GM06990 (cell line): Measurements from ENCODE around the gene CARD16.

ENCODE experiments used
- DNase-seq: peaks from one replicate; pipeline ENCODE4 v3.0.0-alpha.2; 2011; ENCODE audit not compliant: insufficient read length; ENCODE audit errors: extremely low read depth
- H3K27me3 ChIP-seq: replicated peaks from 2 replicates; pipeline ENCODE4 v1.6.0; 2011; ENCODE audit warnings: low read length; ENCODE audit not compliant: control insufficient read depth, insufficient read depth
- H3K36me3 ChIP-seq: 2 replicates; pipeline ENCODE4 v1.5.1; 2011; ENCODE audit warnings: low read length; ENCODE audit not compliant: control insufficient read depth, insufficient read depth
- H3K4me3 ChIP-seq: replicated peaks from 2 replicates; pipeline ENCODE4 v1.5.1; 2011; ENCODE audit warnings: low read depth, mild to moderate bottlenecking, control low read depth, low read length
- TF ChIP-seq, protein P1 (sequence below): IDR thresholded peaks from 2 replicates; pipeline ENCODE4 v1.5.1; 2011; ENCODE audit warnings: low read length, control low read depth, mild to moderate bottlenecking, inconsistent platforms; ENCODE audit not compliant: insufficient read depth, poor library complexity, severe bottlenecking

CARD16 gene

DNA sequence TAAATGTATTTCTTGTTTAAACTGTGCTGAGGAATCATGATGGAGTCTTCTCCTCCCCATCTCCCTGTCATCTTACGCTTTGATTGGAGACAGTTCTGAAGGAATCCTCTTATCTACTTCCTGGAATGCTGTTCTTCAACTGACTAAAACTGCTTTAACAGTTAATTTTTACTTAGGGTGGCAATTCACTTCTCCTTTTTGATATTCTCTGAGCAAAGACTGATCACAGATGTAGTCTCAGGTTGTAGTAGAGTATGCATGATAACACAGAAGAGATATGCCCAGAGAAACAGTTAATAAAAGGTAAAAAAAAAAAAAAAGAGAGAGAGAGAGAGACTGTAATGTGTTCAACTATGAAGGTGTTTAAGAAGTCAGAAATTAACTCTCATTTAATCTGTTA lies 20.7 kb downstream of the CARD16 start:
- Histone ChIP-seq H3K36me3 (no peaks in the 10 kb centered on the region; the same call in 1 of the 2 replicates), H3K27me3 (no peaks in the 10 kb centered on the region), H3K4me3 (no peak overlapping the region)
- DNase-seq, result no peak
- TF ChIP-seq, protein P1, sequence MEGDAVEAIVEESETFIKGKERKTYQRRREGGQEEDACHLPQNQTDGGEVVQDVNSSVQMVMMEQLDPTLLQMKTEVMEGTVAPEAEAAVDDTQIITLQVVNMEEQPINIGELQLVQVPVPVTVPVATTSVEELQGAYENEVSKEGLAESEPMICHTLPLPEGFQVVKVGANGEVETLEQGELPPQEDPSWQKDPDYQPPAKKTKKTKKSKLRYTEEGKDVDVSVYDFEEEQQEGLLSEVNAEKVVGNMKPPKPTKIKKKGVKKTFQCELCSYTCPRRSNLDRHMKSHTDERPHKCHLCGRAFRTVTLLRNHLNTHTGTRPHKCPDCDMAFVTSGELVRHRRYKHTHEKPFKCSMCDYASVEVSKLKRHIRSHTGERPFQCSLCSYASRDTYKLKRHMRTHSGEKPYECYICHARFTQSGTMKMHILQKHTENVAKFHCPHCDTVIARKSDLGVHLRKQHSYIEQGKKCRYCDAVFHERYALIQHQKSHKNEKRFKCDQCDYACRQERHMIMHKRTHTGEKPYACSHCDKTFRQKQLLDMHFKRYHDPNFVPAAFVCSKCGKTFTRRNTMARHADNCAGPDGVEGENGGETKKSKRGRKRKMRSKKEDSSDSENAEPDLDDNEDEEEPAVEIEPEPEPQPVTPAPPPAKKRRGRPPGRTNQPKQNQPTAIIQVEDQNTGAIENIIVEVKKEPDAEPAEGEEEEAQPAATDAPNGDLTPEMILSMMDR, result no peak

DNA sequence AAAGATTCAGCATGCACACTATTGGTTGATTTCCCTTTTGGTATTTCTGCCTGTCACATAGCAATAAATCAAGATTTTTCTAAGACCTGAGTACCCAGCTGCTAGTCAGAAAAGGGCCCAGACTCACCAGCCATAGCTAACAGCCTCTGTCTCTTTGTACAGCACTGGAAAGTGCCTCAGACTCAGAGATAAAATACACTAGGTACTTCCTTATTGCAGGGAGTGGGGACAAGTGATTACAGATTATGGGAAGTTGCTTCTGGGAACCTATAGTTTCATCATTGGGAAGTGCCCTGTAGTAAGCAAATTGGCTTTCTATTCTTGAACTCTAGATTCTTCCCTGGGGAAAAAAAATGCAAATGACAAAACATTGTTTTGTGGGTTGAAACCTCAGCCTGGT lies 22.1 kb downstream of the CARD16 start, which contains the start of gene CASP5:
Gene CASP5, minus strand, starts transcription at position 166 of the 400 bp plus-strand sequence. Its CDS starts 32 bp downstream, at position 134.
- no peak for DNase-seq
- no peaks in the 10 kb centered on the region; the same call in 1 of the 2 replicates for H3K36me3 ChIP-seq
- H3K27me3 ChIP-seq, result no peaks in the 10 kb centered on the region
- no peak within 1 kb of the TSS for H3K4me3 ChIP-seq
- TF ChIP-seq, protein P1, result no peak

DNA sequence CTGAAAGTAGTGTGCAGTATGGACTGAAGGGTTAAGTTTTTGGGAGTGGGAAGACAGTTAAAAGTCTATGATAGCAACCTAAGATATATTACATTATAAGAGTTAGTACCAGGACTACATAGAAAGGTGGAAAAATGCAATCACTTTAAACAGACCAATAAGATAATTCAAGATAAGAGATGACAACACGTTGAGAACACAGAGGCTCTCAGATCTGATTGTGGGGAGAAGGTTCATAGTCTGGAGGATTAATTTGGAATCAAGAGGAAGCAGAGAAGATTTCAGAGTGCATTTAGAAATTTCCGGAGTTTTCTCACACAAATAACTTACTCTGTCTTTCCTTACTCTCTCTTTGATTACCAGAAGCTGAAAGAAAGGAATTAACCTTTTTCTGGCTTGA lies 22.6 kb downstream of the CARD16 start:
- TF ChIP-seq, protein P1, result no peak
- Histone ChIP-seq H3K36me3 (no peaks in the 10 kb centered on the region; the same call in 1 of the 2 replicates), H3K4me3 (no peak overlapping the region), H3K27me3 (no peaks in the 10 kb centered on the region)
- no peak for DNase-seq

DNA sequence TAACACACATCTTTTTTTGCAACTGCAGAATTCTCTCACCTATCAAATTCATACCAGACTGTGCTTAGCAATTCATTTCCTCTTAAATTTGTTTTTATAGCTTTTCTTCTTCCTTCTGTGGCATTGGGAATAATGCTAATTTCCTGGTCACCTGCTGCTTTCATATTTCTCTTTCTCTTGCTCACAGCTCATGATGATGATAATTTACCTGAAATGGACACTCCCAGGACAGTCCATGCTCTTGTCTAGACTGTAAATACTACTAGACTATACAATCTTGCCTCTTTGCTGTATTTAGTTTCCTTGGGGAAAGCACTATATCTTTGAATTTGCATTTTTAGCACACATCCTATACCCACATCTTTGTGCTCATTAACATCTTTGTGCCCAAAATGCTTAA lies 37.7 kb downstream of the CARD16 start:
- no peak for DNase-seq
- H3K27me3 ChIP-seq, result no peaks in the 10 kb centered on the region
- no peaks in the 10 kb centered on the region for H3K36me3 ChIP-seq
- TF ChIP-seq, protein P1, result no peak
- no peak overlapping the region for H3K4me3 ChIP-seq

DNA sequence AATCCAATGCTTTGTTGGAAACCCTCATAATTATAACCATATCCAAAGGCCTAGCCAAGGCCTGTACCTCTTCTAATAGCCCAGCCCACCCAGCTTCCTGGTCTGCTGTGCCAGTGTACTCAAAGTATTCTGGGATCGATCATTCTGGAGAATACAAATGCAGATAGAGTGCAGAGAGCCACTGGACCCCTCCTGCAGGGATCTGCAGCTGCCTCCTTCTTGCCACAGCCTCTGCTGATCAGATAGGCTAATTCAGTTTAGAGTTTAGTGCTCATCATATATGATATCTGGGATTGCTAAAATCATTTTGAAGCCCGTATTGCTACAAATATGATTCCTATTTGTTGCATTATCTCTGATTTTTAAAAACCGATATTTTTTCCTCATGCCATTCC lies 39.7 kb downstream of the CARD16 start:
- TF ChIP-seq, protein P1, result no peak
- Histone ChIP-seq H3K4me3 (no peak overlapping the region), H3K36me3 (no peaks in the 10 kb centered on the region), H3K27me3 (no peaks in the 10 kb centered on the region)
- DNase-seq, result no peak

DNA sequence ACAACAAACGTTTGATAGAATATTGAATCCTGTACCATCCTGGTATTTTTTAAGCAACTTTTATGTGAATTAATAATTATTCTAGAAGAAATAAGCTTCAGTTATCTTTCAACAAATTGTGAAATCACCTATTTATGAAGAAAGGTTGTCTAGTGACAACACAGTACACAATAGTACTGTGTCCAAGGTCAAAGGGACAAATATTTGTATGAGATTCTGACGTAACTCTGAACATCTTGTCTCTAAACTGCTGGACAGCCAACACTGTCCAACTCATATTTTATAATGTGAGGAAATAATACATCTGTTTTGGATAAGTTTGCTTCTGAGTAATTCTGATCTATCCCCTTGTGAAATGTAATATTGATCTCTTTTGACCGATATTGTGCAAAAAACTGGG lies 41.1 kb downstream of the CARD16 start:
- Histone ChIP-seq H3K4me3 (no peak overlapping the region), H3K27me3 (no peaks in the 10 kb centered on the region), H3K36me3 (no peaks in the 10 kb centered on the region)
- TF ChIP-seq, protein P1, result no peak
- no peak for DNase-seq
